Measurements from ENCODE around the gene MED23. TPM values are rescaled to one million over a fixed set of nuclear protein-coding genes. Genes with fewer than 3 reads are reported as not detected.

Gene MED23
- total RNA-seq, 4 donors from 2014 or later, result 24.1 to 32.3 (median 32.1) TPM

GRCh38 chr6:131631625-131632289 lies 3.7 kb upstream of the MED23 start:
- no peak for TF ChIP-seq CTCF (IDR thresholded peaks at IDR 0.05; ENCODE audit: low read depth)

DNA sequence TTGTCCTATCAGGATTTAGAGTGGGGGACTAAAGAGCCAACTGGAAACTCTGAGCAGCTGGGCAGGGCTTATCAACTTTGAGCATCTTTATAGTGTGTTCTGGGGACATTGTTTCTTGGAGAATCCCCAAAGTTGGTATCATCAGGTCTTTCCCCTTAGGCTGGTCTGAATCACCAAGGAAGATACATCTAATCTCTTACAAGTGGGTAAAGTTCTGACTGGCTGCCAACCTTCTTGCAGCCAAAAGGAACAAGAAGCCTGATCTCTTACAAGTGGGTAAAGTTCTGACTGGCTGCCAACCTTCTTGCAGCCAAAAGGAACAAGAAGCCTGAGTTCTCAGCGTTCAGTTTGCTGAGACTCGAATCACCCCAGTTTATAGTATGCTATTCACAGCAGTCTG lies 1.6 kb upstream of the MED23 start:
- no peak for TF ChIP-seq CTCF (IDR thresholded peaks at IDR 0.05; ENCODE audit: low read depth)

GRCh38 chr6:131628726-131629125 lies 684 bp upstream of the MED23 start:
- no peak for TF ChIP-seq CTCF (IDR thresholded peaks at IDR 0.05; ENCODE audit: low read depth)

- TF ChIP-seq CTCF (IDR thresholded peaks at IDR 0.05; ENCODE audit: low read depth), result no peak
Observed at GRCh38 chr6:131615275-131615674, 12.8 kb downstream of the MED23 start.

DNA sequence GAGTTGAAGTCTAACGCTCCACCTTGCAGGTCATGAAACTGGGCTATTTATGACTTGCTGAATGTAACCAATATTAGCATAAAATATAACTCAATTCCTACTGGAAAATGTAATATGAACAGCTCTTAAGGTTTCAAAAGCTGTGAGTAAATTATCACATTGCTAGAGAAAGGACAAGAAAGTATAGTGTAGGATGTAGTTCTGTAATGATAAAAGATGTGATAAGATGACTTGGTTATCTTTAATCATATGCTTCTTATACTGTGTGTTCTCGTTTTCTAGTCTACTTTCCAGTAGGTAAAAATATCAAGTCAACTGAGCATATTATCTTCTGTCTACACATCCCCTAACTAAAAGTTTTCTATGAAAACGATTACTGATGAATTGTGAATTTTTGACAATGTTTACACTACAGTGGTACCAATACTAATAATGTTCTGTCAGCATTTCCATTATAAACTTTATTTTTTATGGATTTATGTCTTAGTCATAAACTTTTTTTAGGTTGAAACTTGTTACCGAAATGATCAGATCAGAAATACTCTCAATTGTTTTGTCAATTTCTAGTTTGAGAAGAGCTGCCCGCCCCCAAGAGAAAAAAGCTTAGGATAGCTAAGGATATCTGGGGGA lies 14.6 kb downstream of the MED23 start:
- no peak for TF ChIP-seq CTCF (IDR thresholded peaks at IDR 0.05; ENCODE audit: low read depth)

DNA sequence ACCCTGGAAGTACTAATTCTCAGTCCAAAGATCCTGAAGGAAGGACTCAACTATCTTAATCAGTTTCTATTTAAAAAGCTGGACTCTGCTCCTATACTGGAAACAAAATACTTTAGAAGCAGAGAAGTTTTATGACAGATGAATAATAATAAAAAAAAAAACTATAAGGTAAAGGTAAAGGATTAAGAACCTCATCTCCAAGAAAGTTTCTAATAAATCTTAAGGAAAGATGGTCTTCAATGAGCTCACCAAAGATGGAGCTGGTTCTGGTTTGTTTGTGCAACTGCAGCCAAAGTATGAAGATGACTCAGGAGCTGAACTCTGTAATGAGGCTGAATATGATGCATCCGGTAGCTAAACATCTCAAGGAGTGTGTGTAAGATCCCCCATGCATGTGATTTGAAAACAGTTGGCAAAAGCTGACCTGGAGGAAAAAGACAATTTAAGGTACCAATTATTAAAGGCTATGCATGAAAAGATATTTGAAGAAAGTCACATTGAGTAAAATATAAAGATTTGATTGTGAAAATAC lies 25.2 kb downstream of the MED23 start:
- no peak for TF ChIP-seq CTCF (IDR thresholded peaks at IDR 0.05; ENCODE audit: low read depth)

DNA sequence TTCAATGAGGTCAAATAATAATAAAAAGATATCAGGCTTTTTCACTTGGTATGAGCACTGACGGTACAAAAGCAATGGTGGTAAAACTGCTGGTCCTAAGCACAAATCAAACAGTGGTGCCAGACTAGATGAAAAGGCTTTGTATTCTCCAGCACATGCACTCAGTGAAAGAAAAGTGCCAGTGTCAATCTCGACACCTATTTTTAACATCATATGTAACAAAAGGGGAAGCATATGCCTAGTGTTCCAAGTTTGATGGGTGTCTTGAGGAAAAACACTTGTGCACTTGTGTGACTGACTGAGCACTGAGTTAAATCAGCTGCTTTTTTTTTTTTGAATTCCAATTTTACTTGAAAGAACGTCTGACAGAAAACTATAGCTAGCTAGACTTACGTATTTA lies 27.3 kb downstream of the MED23 start:
- no peak for TF ChIP-seq CTCF (IDR thresholded peaks at IDR 0.05; ENCODE audit: low read depth)

Data from subcutaneous adipose tissue (tissue), 4 donors.